Psoas muscle (tissue), 8 donors: ENCODE measurements around the gene COBL. TPM values are rescaled to one million over a fixed set of nuclear protein-coding genes. Genes with fewer than 3 reads are reported as not detected.
A peak's percentile ranks its signal among the peaks of the same experiment; 100 is the strongest.

Experiments
- ATAC-seq, 4 donors: fragments of 200-7000 bp; cut with Tn5 transposase; one replicate each; pipeline ENCODE4 v1.9.1; 2020; ENCODE audit warnings: moderate library complexity in 3 of 4, mild to moderate bottlenecking in 2 of 4
- DNase-seq, 2 donors: peaks; one replicate each; pipeline ENCODE4 v3.0.0-alpha.2; 2020
- H3K27ac ChIP-seq: fragments of 200-600 bp; one replicate; pipeline ENCODE4 v1.8.0; 2022
- H3K27me3 ChIP-seq, 3 donors: fragments of 200-600 bp in 1 of 3; one replicate each; pipeline versions ENCODE4 v1.6.1 to v1.8.0; 2013 to 2022; ENCODE audit warnings: low read length in 2 of 3, mild to moderate bottlenecking in 2 of 3, moderate library complexity in 1 of 3; ENCODE audit not compliant: insufficient read depth in 3 of 3
- H3K36me3 ChIP-seq, 2 donors: fragments of 200-600 bp in 1 of 2; one replicate each; pipeline versions ENCODE4 v1.6.1 to v1.8.0; 2013 to 2022; ENCODE audit warnings: low read depth in 1 of 2, mild to moderate bottlenecking in 1 of 2, moderate library complexity in 1 of 2; ENCODE audit not compliant: insufficient read depth in 1 of 2
- H3K4me1 ChIP-seq: fragments of 200-600 bp; one replicate; pipeline ENCODE4 v1.8.0; 2022
- H3K4me3 ChIP-seq: fragments of 200-600 bp; one replicate; pipeline ENCODE4 v1.8.0; 2022; ENCODE audit warnings: mild to moderate bottlenecking
- H3K9me3 ChIP-seq: fragments of 200-600 bp; one replicate; pipeline ENCODE4 v1.8.0; 2022
- WGBS, 3 donors: extraction: QIAGEN DNeasy Blood & Tissue Kit; methylation state at CpG; one replicate each; pipeline versions ENCODE4 v1.1.6 to v1.1.7; 2013; 5-methylcytosine and 5-hydroxymethylcytosine counted together
- intact Hi-C, 2 donors: fragments of 100-400 bp; cut with DNase I; formaldehyde crosslinking; loops; one replicate each; pipeline versions ENCODE4 v1.11.0 to v1.14.2; 2022
- polyA plus RNA-seq, 3 donors: library from polyadenylated mRNA; stranded (reverse); fragments of 200-250 nt; gene quantifications; one replicate each; pipeline ENCODE4 v1.2.3, GENCODE V29; 2013
- total RNA-seq, 4 donors: library from RNA; stranded (reverse); fragmentation: NEBNext Ultra II Directional in 2 of 4; extraction: Animal tissue kit (Norgen Biotek cat#: 25700) in 2 of 4; gene quantifications; one replicate each; pipeline versions ENCODE4 v1.2.1 to v1.2.4, GENCODE V29; 2021 to 2023
- TF ChIP-seq, protein P1 (sequence below): fragments of 200-600 bp; IDR thresholded peaks from one replicate; pipeline ENCODE4 v1.8.0; 2022; ENCODE audit warnings: antibody characterized with exemption
- donor health status: healthy with polysubstance abuse.
- donor health status: DM: no; HTN: no; CAD: no; lungs with moderate emphysema.
- donor health status: Bipolar disorder and iron deficiency.
- donor health status: healthy.
- donor health status: DM: yes; HTN: yes; CAD: no.
- donor health status: DM: no; HTN: no; CAD: no.
- donor health status: DM: no; HTN: no; CAD: no.
- donor health status: DM: yes; HTN: yes; CAD: no.

The COBL gene
- total and polyA plus RNA-seq, 7 donors, result 57.5 to 139 (median 115) TPM

DNA sequence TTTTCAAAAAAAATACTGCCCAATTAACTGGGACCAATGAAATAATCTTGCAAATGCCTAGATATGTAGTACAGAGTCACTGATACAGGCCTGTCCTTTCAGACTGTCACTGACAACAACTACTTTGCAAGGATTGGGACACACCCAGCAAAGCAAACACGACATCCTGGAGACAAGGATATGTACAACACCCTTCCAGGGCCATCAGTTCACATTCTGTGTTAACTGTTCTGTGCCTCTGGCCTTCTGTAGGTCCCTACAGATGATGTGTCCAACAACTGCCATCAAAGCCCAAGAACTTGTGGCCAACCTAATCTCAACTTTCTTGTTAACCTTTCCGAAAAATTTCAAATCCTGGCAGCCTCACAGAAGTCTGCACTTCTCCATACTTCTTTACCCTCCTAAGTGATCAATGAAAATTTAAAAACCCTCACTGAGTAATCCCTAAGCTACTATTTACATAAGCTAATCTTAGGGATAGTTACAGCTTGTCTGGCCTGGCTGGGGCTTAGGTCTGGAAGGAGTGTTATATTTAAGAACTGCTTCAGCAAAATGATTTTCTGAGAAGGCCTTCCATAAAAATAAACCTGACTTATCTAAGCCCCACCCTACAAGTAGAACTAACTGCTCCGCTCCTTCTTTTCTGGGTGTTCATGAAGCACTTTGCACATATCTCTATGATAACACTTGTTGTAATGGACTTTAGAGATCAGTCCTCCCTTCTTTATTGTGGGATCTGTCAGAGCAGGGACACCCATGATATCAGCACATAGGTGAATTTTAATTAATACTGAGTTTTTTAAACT is 21.0 kb downstream of the COBL start:
- intact Hi-C loops, result no loop called here
- TF ChIP-seq, protein P1, sequence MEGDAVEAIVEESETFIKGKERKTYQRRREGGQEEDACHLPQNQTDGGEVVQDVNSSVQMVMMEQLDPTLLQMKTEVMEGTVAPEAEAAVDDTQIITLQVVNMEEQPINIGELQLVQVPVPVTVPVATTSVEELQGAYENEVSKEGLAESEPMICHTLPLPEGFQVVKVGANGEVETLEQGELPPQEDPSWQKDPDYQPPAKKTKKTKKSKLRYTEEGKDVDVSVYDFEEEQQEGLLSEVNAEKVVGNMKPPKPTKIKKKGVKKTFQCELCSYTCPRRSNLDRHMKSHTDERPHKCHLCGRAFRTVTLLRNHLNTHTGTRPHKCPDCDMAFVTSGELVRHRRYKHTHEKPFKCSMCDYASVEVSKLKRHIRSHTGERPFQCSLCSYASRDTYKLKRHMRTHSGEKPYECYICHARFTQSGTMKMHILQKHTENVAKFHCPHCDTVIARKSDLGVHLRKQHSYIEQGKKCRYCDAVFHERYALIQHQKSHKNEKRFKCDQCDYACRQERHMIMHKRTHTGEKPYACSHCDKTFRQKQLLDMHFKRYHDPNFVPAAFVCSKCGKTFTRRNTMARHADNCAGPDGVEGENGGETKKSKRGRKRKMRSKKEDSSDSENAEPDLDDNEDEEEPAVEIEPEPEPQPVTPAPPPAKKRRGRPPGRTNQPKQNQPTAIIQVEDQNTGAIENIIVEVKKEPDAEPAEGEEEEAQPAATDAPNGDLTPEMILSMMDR, result no peak
- Histone ChIP-seq H3K4me3 (no peak overlapping the region), H3K9me3 (no peaks in the 10 kb centered on the region), H3K27ac (peak overlapping the region; percentile 19), H3K4me1 (peaks cover 30% of the 10 kb centered on the region), H3K36me3 (no peaks in the 10 kb centered on the region), H3K27me3 (no peaks in the 10 kb centered on the region)
- DNase-seq, result no peak
- peak in 2 of 4 donors; percentile 39 to 45 for ATAC-seq
- WGBS, 3 donors, result 51 to 80% (median 63%) methylated on average over 3 of the region's 3 CpGs

DNA sequence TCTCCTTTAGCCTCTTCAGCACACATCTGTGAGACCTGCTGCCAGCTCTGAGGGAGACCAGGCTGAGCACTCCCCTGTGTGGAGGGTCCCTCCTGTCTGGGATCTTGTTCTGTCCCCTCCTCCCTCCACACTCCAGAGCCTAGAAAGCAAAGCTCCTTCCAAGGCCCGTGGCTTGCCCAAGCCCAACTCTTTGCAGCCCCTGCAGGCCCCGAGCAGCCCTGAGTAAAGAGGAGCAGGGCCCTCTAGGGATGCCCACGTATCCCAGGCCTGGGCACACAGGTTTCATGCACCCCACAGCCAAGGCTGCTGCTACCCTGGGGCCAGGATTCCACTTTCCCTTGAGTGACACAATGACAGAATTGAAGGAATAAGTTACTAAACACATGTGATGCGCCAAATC is 24.0 kb downstream of the COBL start:
- Histone ChIP-seq H3K36me3 (no peaks in the 10 kb centered on the region), H3K4me3 (no peak overlapping the region), H3K27ac (peak overlapping the region; percentile 33), H3K27me3 (no peaks in the 10 kb centered on the region), H3K4me1 (peaks cover 39% of the 10 kb centered on the region), H3K9me3 (no peaks in the 10 kb centered on the region)
- intact Hi-C loops, result no loop called here
- TF ChIP-seq, protein P1, result no peak
- 51 to 67% (median 52%) methylated on average over 4 of the region's 4 CpGs for WGBS, 3 donors
- ATAC-seq, result no peak
- DNase-seq, result no peak

DNA sequence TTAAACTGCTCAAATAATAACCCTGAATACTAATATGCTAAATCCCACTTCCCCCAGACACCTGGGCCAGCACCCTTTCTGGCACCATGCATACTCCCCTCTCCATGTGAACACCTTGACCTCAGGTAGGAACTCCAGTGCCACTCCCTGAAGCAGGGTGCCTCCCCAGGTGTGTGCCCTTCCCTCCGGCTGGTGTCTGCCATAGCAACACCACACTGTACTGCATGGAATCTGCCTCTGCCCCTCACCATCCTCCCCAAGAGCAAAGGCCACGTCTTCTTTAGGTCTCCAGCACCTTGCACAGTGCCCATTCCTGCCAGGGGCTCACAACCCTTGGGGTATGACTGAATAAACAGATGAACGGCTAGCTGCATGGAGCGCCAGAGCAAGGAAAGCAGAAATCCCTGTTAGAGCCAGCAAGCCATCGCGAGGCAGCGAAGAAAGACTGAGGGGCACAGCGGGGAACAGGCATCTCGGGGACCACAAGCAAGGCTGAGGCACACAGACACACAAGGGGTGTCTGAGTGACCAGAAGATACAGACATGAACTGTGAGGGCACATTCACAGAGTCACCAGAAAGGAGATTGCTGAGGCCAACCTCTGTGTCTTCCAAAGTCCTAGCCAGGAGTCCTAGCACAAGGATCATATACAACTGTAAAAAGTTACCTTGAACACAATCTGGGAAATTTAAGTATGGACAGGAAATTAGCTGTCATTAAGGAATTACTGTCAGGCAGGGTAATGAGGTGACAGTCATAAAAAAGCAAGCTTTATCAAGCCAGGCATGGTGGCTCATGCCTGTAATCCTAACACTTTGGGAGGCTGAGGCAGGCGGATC is 25.7 kb downstream of the COBL start:
- H3K4me1 ChIP-seq, result peaks cover 34% of the 10 kb centered on the region
- H3K9me3 ChIP-seq, result no peaks in the 10 kb centered on the region
- H3K36me3 ChIP-seq, result no peaks in the 10 kb centered on the region
- no peak overlapping the region for H3K4me3 ChIP-seq
- H3K27me3 ChIP-seq, result no peaks in the 10 kb centered on the region
- intact Hi-C loops, result no loop called here
- TF ChIP-seq, protein P1, result no peak
- H3K27ac ChIP-seq, result peak overlapping the region; percentile 87
- WGBS, 3 donors, result 89 to 93% (median 93%) methylated on average over 10 of the region's 10 CpGs
- DNase-seq (no peak), ATAC-seq (no peak)

DNA sequence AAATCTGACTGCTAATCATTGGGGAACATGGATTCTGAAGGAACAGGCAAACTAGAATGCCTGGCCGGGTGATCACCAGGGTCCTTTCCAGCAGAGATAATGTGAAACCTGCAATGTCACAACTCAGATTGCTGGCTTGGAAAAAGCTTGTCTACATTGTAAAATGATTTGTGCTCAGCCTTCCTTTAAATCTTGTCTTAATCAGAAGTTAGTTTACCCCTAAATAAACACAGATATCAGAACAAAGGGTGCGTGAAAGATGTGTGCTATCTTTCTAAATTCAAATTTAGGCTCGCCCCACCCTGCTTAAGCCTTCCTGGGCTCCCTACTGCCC is 26.3 kb downstream of the COBL start:
- intact Hi-C loops, result no loop called here
- DNase-seq (no peak), ATAC-seq (peak in 1 of 4 donors; percentile 31)
- H3K4me1 ChIP-seq, result peaks cover 34% of the 10 kb centered on the region
- H3K4me3 ChIP-seq, result no peak overlapping the region
- no peaks in the 10 kb centered on the region for H3K36me3 ChIP-seq
- no peaks in the 10 kb centered on the region for H3K27me3 ChIP-seq
- H3K9me3 ChIP-seq, result no peaks in the 10 kb centered on the region
- TF ChIP-seq, protein P1, result no peak
- WGBS, 3 donors, result 56 to 87% (median 63%) methylated on average over 3 of the region's 3 CpGs
- peak overlapping the region; percentile 87 for H3K27ac ChIP-seq
